DMS114 treated with DMSO at 0.1 percent for 48 hours (cell line): ENCODE results near the gene HDAC4.

ENCODE experiments used
- DNase-seq: peaks from one replicate; lab custom pipeline; 2025; ENCODE audit not compliant: unreplicated experiment; lab: John Stamatoyannopoulos, UW

The HDAC4 gene

DNA sequence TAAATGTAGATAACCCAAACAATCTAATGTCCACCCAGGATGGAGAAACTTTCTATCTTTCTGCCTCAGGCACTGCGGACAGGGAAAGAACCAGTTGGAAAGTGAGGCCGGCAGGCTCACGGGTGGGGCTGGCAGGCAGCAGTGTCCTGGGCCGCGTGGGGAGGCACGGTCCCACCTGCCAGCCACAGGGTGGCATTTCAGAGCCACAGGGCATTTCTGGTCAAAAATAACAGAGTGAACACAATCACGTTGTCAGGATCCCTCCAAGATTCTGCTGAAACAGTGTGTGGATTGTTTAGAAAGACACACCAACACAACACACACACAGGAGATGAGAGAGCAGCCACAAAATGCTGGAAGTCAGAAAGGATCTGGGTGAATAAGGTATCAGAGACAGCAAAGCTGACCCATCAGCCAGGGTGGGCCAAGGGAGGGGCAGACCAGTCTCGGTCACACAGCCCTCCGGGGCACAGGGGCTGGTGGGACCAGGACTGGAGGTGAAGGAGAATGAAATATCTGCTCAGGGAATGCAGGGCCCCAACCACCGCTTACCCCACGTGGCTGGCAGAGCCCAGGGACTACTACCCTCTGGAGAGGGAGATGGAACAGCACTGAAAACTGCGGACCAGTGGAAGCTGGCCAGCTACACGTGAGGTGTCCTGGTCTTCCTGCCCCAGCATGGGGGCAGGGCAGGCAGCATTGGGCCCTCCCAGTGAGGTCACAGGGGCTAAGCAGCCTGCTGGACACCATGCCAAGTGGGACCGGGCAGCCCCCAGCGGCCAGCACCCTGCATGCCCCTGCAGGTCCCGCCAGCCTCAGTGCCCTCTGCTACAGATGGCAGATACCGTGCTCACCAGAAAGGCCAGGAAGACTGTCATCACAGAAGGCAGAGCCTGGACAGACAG, 173.9 kb downstream of the HDAC4 start:
- no peak for DNase-seq

DNA sequence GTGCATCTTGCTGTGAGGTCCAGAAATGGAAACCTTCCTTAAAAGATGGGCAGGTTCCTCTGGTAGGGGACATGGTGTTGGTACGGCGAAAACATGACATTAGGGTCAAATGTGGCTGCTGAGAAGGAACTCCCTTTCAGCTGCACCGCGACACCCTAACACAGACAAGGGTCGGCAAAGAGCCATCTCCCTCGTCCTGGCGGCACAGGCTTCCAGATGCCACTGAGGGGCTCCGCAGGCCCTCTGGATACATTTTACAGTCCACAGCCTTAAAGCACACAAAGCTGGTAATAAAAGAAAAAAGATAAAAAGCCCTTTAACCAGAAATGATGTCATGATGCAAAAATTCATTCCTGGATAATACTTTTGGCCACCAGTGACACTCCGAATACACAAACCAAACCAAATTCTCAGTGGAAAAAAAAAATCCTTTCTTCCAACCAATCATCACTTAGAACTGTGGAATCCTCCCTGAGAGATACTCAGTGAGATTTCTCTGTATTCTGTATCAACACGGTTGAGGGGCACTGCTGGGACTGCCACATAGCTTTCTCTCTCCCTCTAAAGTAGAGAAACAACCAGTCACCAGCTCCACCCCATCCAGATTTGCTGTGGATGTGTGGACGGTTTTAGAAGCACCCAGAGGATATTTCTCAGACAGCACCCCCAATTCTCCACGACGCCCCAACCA, 174.8 kb downstream of the HDAC4 start:
- no peak for DNase-seq

DNA sequence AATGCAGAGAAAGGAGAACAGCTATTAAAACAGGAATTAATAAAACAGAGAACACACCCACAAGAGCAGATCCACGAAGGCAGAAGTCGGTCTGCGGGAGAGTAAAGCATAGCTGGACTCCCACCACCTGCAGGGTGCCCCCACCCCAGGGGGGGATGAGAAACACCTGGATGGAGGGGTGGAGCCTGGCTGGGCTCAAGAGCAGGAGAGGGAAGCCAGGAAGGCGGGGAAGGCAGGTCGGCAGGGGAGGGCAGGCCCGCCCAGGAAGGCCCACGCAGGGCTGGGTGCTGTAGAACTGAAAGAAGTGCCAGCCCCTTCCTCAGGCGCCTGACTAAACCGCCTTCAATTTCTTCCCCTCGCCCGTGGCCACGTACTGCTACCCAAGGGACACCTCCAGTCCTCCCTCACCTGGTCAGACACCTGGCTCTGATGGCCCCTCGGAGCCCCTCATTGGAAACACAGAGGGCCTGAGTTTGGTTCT, 175.4 kb downstream of the HDAC4 start:
- no peak for DNase-seq

DNA sequence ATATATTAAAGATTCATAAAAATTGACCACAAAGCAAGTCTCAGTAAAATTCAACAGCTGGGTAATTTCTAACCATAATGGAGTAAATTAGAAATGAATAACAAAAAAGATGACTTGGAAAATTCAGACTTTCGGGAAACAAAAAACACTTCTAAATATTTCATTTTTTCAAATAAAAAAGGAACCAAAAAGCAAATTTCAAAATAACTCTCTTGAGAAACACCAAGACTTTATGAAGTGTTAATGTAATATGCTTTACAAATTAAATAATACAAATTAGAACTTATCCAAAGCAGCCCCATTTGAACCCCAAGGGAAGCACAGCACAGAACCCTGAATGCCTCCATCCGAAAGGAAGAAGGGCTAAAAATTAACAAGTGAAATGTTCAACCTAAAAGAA, 175.9 kb downstream of the HDAC4 start:
- no peak for DNase-seq

DNA sequence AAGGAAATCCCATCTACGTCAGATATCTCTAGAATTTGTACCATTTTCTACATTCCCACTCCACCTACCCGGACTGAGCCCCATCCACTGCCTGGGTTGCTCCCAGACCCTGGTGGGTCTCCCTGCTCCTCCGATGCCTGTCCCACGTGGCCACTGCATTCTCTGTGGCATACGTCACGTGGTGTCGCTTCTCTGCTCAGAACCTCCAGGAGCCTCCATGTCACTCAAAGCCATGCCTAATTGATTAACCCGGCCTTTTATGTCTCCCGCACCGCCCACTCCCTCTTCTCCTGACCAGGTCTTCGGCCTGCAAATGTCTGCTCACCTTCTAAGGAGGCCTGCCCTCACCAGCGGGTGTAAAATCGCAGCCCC, 176.6 kb downstream of the HDAC4 start:
- DNase-seq = no peak

DNA sequence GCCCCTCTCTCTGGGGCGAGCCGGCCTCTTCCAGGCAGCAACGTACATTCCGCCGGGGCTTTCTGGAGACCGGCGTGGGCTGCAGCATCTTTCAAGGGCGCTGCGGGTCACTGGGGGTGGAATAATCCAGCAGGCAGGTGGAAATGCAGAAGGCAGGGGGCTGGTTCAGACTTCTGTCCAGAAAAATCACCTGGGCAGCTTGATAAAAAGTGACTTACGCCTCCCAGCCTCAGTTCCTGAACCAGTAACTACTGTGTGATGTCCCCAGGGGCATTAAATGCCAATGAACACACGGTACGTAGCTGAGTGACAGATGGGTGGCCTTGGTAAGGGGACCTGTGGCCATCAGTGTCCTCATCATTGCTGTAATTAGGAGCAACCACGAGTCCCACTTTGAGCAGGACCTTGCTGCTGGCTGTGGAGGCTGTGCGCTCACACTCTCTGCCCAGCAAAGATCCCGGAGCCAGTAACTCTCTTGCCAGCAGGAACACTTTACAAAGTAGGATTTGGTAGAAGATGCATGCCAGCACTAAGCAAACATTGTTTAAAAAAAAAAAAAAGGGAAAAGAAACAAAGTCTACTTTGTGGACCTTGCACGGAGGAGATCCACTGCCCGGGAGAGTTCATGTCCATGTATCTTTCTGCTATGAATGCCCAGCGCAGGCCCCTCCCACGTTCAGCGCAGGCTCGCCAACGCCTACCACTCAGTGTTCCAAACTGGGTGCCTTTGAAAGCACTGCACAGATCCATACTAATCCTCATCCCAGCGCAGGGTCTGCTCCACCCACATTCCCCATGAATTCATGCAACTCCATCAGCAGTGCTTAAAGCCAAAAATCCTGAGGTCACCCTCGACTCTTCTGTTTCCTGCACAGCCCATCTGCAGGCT, 177.3 kb downstream of the HDAC4 start:
- no peak for DNase-seq

DNA sequence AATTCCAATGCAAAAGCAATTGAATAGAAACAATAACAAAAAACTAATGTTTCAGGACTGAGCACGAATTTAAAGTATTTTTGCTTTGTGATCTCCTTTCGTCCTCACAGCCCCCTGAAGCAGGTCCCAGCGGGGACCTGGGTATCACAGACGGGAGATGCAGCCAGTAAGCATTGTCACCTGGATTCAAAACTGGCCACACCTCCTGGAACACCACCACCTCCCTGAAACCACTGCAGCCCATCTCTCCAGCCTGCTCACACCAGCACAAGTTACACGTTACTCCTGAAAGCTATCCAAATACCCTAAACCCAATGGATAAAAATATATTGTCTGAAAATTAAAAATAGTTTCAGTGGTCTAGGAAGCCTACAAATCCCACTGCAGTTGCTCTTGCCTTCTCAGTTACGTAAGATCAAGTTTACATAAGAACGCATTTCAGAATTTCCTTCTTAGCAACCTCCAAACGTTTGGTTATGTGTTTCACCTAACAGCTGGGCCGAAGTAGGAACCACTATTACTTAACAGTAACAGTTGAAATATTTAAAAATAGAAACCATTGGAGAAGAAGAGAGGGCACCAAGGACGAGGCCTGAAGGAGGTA, 178.0 kb downstream of the HDAC4 start:
- DNase-seq = no peak

DNA sequence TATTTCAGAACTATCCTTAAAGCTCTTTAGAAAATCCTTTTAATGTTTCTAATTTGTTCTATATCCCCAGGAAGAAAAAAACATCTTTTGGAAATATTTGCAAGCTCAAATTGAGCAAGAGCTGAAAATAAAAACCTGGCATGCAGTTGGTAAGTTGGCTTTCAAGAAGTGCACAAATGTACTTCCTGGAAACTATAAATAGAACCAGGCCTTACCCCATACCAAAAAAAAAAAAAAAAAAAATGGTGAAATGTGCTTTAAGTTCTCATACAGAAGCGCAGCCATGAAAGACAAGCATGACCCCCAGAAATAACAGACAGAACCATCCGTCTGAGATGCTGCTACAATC, 178.5 kb downstream of the HDAC4 start:
- DNase-seq = no peak

DNA sequence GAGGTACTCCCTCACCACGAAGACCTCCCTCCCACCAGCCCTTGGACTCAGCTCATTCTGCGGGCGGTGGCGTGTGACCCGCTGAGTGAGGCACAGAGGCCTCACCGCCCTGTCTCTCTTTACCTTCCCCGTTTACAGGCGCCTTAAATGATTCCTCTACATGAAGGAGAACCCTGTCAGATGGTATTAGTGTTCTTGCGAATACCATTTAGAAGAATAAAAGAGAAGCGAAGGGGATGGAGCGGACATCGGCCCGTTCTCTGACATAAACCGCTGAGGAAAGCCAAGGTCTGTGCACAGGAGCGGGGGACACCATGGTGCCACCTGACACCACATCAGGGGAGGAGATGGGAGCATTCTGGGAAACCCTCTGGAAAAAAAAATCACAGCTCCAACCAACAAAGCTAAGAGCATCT, 179.8 kb downstream of the HDAC4 start:
- DNase-seq = no peak

DNA sequence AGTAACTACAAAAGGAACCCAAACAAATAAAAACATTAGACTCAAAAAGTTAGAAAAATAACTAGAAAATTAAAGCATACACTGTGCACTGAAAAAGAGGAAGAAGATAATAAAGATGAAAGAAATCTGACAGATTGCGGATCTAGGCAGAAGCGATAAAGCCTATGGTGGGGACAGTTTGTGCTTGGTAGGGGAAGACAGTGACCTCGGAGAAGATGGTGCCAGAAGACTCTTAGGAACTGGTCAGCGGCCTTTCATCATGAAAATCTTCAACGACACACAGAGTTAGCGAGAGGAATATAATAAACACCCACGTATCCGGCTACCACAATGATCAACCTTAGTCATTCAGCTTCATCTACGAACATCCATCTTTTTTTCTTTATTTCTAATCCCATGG, 180.5 kb downstream of the HDAC4 start:
- no peak for DNase-seq

DNA sequence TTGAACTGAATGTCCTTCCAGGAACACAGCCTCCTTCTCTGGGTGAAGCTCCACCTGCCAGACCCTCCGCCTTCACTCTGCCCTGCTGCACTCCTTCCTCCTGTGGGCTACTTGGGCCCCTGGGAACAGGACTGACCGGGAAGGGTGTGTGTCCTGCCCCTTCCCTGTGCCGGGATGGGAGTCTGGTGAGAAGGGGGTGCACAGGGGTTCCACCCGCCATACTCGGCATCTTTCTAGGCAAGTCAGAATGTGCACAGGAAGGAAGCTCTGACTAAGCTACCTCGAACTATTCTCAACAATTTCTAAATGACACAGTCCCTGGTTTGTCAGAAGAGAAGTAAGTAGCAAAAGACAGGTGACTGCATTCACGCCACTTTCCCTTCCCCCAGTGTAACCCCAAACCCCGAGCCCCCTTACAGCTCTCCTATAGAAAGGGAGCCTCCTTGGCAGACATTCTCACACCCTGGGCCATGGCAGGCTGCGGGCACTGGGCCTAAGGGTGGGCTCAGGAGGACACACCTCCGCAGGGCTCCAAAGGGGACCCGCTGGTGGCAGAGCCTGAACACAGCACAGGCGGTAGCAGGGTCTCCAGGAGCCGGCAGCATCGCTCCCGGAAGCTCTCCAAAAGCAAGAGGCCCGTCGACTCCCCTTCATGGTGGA, 184.1 kb downstream of the HDAC4 start:
- DNase-seq = no peak

DNA sequence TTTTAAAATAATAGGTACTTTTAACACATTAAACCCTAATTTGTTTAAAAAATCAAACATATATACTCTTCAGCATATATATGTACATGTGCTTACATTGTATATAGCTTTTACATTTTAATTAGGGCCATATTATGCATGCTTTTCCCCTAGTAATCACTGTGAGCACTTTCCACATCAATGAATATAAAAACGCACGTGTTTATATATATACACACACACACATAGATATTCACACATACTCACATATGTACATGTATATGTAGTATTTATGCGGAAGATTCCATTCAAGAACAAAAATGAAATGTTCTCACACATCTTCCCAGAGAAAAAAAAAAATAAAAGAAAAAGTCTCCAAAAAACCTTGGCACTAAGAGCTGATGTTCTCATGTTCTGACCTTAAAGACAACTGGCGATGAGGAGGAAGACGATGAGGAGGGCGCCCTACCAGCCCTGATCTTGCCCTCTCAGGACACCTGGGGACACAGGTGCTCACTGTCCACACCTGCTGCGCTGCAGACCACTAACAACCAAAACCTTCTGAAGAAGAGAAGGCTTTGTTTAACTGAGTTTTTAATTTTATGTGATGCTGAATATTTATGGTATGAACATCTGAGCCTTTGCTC, 184.7 kb downstream of the HDAC4 start:
- no peak for DNase-seq

DNA sequence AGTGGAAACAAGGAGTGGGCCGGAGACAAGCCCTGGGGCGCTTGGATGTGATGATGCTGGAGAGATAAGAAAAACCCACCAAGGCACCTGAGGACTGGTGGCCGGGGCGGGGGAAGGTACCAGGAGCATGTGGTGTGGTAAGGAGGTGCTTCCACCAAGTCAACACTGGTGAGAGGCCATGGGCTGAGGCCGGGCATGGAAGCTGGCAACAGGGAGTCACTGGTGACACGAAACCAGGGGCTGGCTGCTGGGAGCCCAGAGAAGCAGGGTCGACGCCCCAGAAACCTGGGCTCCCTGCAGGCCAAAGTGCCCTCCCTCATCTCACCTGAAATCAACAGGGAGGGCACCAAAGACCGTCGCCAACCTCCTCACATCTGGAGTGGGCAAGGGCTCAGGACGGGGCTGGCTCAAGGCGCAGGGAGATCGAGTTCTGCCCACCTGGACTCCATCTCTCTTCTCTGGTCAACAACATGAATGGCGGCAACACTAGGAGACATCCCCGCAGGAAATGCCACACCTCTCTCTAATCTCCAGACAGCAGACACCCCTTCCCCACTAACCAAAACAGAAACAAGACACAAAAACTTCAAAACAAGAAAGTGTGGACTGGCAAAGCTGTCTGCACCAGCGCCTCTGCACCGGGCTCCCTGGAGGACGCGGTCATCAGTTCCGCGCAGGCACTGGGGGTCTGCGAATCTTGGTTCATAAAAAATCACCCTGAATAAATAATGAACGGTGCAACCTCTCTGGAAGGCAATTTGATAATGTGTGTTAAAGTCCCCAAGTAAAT, 185.5 kb downstream of the HDAC4 start:
- no peak for DNase-seq

DNA sequence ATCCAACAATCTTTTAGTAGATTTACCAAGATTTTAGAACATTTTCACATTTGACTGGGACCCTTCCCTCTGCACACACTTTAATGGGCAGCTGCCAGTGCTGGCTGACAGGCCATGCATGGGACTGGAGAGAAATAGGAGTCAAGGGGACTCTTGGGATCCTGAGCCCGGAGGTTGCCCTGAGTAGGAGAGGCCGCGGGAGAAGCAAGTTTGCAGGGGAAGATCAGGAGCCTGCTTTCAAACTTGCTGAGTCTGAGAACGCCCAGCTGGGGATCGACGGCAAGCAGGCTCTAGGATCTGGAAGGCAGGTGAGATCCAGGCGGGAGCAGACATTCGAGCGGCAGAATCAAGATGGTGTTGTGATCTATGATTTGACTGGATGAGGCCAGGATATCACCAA, 186.1 kb downstream of the HDAC4 start:
- no peak for DNase-seq

DNA sequence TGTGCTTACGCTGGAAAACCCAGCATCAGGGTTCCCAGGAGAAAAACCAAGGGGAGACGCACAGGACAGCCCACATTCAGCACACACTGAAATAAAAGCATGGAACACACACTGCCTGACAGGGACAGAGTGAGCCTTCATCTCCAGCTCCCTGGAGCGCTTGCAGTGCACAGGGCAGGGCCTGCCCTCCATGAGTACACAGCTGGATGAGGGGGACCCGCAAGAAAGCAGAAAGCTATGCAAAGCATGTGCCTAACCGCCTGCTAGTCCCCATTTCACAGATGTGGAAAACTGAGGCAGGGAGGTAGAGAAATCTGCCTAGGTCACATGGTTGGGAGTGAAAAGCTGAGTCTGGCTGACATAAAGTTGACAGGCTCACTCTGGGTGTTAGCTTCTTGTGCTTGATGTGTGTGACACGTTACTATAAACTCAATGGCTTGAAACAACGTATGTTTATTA, 187.1 kb downstream of the HDAC4 start:
- DNase-seq = no peak

DNA sequence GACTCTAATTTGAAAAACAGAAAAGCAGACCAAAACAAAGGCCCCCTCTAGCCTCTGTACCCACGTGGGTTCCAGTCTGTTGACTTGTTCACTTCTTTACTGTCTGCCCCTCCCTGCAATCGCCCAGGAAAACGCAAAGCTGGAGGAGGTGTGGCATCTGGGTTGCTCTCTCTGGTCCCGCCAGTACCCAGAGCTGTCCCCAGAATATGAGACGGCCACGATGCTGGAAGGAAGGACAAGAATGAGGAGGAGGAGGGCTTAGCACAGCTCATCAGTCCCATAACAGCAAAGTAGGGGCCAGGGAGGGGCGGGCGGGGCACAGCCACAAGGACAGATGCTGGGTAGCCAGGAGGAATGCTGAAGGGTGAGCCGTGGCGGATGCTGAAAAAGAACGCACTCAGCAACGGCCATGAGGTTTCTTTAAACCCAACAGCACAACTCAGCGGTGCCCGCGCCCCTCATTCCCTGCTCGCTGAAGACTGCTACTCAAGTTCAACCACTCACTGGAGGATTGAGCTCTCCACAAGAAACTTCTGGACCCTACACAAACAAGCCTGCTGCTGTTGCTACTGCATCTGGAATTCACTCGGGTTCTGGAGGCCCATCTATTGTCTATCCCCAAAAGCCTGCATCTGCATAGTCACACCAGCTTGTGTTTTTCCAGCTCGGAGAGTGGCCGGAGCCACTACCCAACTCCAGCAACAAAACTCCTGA, 187.7 kb downstream of the HDAC4 start:
- DNase-seq = no peak

DNA sequence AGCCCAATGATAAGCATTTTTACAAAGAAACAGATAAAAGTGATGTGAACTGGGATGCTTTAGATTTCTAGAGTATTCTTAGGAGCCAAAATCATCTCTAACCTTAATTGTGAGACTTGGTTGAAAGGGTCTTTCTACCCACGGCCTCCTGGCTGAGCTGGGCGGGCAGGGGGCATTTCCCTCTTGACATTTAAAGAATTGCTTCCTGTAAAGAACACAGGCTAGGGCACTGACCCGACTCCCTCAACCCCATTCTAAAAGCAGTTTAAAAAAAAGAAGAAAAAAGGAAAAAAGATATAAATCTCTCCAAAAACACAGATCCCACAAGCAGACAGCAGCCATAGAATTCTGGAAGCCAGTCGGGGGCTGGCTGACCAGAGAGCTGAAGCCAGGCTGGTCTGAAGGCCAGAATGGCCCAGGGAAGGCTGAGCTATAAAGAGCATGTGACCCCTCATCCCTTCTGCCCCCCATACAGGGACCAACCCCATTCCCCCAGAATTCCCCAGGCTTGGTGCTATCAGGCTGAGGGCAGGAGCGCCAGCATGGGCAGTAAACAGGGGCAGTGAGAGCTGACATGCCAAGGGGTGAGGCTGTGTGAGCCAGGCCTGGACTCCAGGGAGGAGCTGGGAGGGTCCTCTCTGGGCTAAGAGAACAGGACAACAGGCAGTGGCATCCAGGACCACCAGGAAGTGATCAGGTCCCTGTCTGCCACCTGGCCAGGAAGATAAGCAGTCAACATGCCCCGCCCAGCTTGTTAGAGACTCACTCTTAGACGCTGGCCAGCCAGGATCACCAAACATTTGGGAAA, 188.5 kb downstream of the HDAC4 start:
- DNase-seq = no peak
